ENCODE results near the gene NRIP3. TPM values are rescaled to one million over a fixed set of nuclear protein-coding genes. Genes with fewer than 3 reads are reported as not detected.

Gene NRIP3
- 1 to 10 TPM; 2.4 to 3.9 (median 2.5) TPM for polyA plus RNA-seq (ENCODE audit: insufficient read depth in 1 of 5, insufficient read length in 5 of 5, low replicate concordance in 1 of 5)
- long read RNA-seq, donor 1, partial matches to known transcripts: 0 of 3 reads
- long read RNA-seq, donor 1, other reads (novel, unspliced or antisense): 0 of 3 reads
- long read RNA-seq, donor 2: 0 reads
- long read RNA-seq, donor 3, partial matches to known transcripts: 0 of 2 reads
- long read RNA-seq, donor 3, other reads (novel, unspliced or antisense): 0 of 2 reads
- long read RNA-seq, donor 4, partial matches to known transcripts: 0 of 1 reads
- long read RNA-seq, donor 4, other reads (novel, unspliced or antisense): 0 of 1 reads
- long read RNA-seq, donor 5, partial matches to known transcripts: 0 of 2 reads
- long read RNA-seq, donor 5, other reads (novel, unspliced or antisense): 0 of 2 reads
- long read RNA-seq, donor 6, partial matches to known transcripts: 0 of 2 reads
- long read RNA-seq, donor 6, other reads (novel, unspliced or antisense): 0 of 2 reads
- long read RNA-seq, donor 7: 0 reads
- long read RNA-seq, donor 8: 0 reads

- peak; percentile 48 to 61 for DNase-seq
Measured at GRCh38 chr11:9003573-9004182, at the start of gene NRIP3. Gene NRIP3, minus strand, starts transcription at chr11:9004001. Its CDS starts 66 bp downstream, at chr11:9003935.

- no peak for DNase-seq
Measured at GRCh38 chr11:9052316-9052715, 48.5 kb upstream of the NRIP3 start.

- no peak for DNase-seq
Measured at GRCh38 chr11:9049959-9050358, 46.2 kb upstream of the NRIP3 start.

GRCh38 chr11:9047964-9048523 lies 44.2 kb upstream of the NRIP3 start:
- peak; percentile 89 to 94 for DNase-seq

DNA sequence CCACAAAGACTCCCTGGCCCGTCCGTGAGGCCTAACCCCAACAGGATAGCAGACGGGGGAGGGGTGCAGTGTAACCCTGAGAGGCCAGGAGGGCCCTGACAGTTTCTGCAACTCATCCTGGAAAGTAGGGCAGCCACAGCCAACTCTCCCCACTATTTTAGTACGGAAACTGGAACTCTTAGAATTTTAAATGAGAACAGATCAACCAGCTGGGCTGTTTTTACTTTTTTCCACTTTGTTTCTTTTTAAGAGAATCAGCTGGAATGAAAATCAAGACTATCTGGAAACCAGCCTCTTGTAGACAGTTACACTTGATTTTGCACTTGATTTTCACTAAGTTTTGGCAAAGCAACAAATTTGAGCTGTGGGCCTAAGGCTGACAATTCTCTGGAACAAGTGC lies 42.7 kb upstream of the NRIP3 start:
- DNase-seq: peak in 1 of 2 donors; percentile 61

GRCh38 chr11:9042488-9042887 lies 38.7 kb upstream of the NRIP3 start:
- no peak for DNase-seq

DNA sequence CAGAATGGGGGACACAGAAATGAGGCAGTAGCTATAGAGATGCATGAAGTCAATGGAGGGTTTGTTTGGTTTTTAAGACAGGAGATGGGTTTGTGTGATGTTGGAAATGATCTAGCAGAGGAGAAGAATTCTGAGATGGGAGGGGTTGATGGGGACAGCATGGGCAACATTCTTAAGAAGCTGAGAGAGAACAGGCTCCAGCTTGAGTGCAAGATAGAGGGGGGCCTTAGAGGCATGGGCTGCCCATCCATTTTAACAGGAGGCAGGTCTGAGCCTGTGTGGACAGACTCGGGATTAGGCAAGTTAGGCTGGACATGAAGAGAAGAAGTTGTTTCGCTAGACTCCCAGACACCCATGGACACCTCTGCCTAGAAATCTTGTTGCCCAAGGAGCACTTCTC lies 37.9 kb upstream of the NRIP3 start:
- no peak for DNase-seq

GRCh38 chr11:9040410-9040809 lies 36.6 kb upstream of the NRIP3 start:
- DNase-seq: no peak

DNA sequence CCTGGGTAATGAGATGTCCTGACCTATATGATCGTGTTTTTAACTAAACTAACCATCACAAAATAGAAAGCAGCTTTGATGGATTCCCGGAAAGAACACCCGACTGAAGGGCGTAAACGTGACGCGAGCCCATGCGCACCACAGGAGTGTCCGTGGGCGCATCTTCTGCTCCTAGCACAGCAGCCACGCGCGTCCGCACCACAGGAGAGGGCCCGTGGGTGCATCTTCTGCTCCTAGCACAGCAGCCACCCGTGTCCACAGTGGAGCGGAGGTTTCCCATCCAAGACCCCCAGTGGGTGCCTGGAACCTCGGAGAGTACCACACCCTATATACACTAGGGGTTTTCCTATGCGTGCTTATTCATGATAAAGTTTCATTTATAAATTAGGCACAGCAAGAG lies 36.1 kb upstream of the NRIP3 start:
- DNase-seq: no peak

DNA sequence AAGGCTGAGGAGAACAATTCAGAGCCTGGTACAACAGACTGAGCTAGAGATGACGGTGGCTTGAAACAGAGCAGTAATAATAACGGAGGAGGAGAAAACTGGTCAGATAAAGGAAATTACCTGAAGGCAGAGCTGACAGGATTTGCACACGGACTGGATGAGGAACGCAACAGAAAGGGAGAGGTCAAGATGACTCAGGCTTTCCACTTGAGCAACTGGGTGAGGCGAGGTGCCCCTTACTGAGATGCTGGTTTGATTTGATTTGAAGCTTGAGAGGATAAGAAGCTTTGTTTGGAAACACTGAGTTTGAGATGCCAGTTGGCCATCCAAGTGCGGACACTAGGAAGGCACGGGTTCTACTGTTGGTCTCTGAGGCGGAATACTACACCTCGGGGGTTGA lies 35.4 kb upstream of the NRIP3 start:
- DNase-seq: no peak

- DNase-seq: no peak
Measured at GRCh38 chr11:9038541-9038940, 34.7 kb upstream of the NRIP3 start.

GRCh38 chr11:9037963-9038362 lies 34.2 kb upstream of the NRIP3 start:
- no peak for DNase-seq

GRCh38 chr11:9037046-9037780 lies 33.4 kb upstream of the NRIP3 start:
- no peak for DNase-seq

- DNase-seq: no peak
Measured at GRCh38 chr11:9030601-9031000, 26.8 kb upstream of the NRIP3 start.

DNA sequence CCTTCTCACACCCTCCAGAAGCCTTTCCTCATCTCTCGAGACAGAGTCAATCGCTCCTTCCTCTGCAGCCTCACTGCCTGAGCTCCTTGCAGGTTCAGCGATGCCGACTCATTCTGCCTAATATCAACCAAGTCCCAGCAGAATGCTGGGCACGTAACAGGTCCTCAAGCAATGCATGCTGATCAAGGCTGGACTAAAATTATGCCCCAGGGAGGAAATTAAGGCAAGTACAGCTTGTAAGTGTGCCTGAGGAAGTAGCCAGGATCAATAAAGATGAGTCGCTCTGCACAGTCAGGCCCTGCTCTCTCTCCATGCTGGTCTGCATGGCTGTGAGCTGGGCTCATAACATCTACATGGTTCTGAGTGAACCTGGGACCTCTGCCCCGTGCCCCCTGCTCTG lies 25.6 kb upstream of the NRIP3 start:
- DNase-seq: no peak

DNA sequence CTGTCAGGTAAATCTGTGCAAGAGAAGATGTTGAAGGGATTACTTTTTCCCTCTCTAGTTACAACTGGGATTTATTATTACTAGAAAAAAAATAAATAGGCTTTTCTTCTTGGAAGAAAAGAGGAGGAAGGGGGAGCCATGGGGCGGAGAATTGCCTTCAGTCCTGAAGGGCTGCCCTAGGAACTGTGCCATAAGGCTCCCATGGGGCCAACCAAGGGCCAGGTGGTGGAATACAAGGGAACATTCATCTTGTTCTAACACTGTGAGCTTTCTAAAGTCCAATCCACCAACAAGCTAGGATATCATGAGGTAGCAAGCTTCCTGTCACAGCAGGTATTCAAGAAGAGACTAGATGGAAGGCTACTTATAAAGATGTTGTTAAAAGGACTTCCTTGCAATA lies 24.8 kb upstream of the NRIP3 start:
- no peak for DNase-seq

- DNase-seq: peak in 1 of 2 donors; percentile 66
Measured at GRCh38 chr11:9025101-9025850, 21.5 kb upstream of the NRIP3 start.

- DNase-seq: peak in 1 of 2 donors; percentile 47
Measured at GRCh38 chr11:9022961-9023680, 19.3 kb upstream of the NRIP3 start.

GRCh38 chr11:9020916-9021315 lies 17.1 kb upstream of the NRIP3 start:
- no peak for DNase-seq

DNA sequence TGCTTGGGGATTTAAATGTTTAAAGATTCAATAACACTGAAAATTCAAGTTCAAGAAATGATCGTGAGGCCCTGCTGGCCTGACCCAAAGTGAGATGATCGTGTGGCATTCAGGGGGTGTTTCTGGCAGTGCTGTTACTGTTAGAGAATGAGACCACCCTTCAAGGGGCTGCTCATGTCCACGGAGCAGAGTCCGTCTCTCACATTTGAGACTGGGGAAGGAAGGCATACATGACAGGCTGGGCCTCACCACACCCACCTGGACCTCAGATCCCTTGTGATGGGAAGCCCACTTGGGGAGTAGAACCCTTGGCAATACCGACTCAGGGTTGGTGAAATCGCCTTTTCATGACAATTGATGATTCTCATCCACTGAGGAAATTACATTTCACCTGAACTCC lies 16.1 kb upstream of the NRIP3 start:
- DNase-seq: no peak

DNA sequence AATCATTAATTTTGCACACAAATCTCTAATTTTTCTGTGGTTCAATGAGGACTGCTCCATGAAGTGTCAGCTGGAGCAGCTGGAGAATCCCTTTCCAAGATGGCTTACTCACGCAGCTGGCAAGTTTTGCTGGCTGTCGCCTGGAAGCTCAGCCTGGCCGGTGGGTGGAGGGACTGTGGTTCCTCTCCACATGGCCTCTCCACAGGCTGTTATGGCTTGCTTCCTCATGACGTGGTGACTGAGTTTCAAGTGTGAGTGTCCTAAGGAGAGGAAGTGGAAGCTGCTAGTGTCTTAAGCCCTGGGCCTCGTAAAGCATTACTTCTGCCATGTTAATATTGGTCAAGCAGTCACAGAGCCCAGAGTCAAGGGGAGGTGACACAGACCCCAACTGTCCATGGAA lies 14.0 kb upstream of the NRIP3 start:
- no peak for DNase-seq

Data from right lung (tissue), 10 donors.